Hepatocyte (in vitro differentiated cells): Measurements from ENCODE around the gene DSTN.

ENCODE experiments used
- CTCF ChIP-seq: fragments of 200-600 bp; sonication (generic); IDR thresholded peaks from 2 replicates; pipeline ENCODE4 v1.5.1; 2016; ENCODE audit warnings: antibody characterized with exemption, mild to moderate bottlenecking; ENCODE audit not compliant: poor library complexity
- EZH2 ChIP-seq: fragments of 200-600 bp; sonication (generic); IDR thresholded peaks from 2 replicates; pipeline ENCODE4 v1.6.1; 2016; ENCODE audit warnings: antibody characterized with exemption, mild to moderate bottlenecking, borderline replicate concordance
- EZH2phosphoT487 ChIP-seq: fragments of 200-600 bp; sonication (generic); IDR thresholded peaks from one replicate; pipeline ENCODE4 v1.6.1; 2018; ENCODE audit warnings: antibody characterized with exemption, mild to moderate bottlenecking, low read depth, moderate library complexity; ENCODE audit not compliant: unreplicated experiment, severe bottlenecking

GRCh38 chr20:17595856-17596255 lies 26.0 kb downstream of the DSTN start:
- TF ChIP-seq CTCF = no peak
- no peak for TF ChIP-seq EZH2phosphoT487
- no peak for TF ChIP-seq EZH2
